ENCODE measurements around the gene TSPAN5.

DNA sequence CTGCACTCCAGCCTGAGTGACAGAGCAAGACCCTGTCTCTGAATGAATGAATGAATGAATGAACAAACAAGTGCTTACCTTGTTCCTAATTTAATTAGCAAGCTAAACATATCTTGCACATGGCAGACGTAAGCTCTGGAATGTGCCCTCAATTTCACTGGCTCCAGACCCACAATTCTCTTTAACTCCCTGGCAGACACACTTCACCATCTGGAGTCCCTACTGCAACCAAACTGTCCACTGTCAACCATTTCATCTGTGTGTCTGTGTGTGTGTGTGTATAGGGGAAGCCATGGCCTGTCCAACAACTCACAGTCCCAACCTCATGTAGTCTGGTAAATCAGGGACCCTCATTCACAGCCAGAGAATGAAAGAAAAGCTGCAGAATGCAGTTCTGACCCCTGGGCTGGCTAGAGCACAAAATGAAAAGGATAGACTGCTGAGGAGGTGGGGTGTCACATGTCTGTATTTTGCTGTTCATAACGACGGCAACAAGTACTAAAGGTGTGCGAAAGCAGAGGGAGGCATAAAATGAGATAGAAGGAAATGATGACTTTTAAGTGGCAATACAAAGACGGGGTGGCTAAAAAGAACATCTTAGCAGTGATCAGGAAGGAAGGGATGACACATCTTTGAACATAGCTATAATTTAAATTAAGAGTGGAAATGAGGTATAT, 114.1 kb downstream of the TSPAN5 start:
- TF ChIP-seq, protein P1, sequence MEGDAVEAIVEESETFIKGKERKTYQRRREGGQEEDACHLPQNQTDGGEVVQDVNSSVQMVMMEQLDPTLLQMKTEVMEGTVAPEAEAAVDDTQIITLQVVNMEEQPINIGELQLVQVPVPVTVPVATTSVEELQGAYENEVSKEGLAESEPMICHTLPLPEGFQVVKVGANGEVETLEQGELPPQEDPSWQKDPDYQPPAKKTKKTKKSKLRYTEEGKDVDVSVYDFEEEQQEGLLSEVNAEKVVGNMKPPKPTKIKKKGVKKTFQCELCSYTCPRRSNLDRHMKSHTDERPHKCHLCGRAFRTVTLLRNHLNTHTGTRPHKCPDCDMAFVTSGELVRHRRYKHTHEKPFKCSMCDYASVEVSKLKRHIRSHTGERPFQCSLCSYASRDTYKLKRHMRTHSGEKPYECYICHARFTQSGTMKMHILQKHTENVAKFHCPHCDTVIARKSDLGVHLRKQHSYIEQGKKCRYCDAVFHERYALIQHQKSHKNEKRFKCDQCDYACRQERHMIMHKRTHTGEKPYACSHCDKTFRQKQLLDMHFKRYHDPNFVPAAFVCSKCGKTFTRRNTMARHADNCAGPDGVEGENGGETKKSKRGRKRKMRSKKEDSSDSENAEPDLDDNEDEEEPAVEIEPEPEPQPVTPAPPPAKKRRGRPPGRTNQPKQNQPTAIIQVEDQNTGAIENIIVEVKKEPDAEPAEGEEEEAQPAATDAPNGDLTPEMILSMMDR (IDR thresholded peaks at IDR 0.05) = no peak
- TF ChIP-seq POLR2AphosphoS5 (IDR thresholded peaks at IDR 0.05) = no peak

All from breast epithelium (tissue), 3 donors.